NT2/D1 (cell line): ENCODE measurements around the gene GSTA2.
"Not testable (repeated sequence)": the region's sequence is repeated elsewhere in the genome, so short reads cannot be mapped to it uniquely, and the experiment has no call there.

Experiments used
- DNase-seq: peaks from one replicate; pipeline ENCODE4 v3.0.0-alpha.2; 2011; ENCODE audit warnings: low read depth, low spot score
- H3K27me3 ChIP-seq: 2 replicates; pipeline ENCODE4 v1.6.0; 2011; ENCODE audit warnings: mild to moderate bottlenecking; ENCODE audit not compliant: insufficient read length, insufficient read depth
- H3K36me3 ChIP-seq: 2 replicates; pipeline ENCODE4 v1.6.1; 2011; ENCODE audit warnings: mild to moderate bottlenecking, low read length, mixed read lengths; ENCODE audit not compliant: insufficient read depth, insufficient read length
- H3K4me1 ChIP-seq: 2 replicates; pipeline ENCODE4 v1.5.1; 2011; ENCODE audit not compliant: insufficient read depth, insufficient read length
- H3K4me3 ChIP-seq: 2 replicates; pipeline ENCODE4 v1.5.1; 2011; ENCODE audit warnings: low read depth; ENCODE audit not compliant: insufficient read length
- H3K9ac ChIP-seq: 2 replicates; pipeline ENCODE4 v1.6.0; 2011; ENCODE audit warnings: low read depth; ENCODE audit not compliant: insufficient read length
- H3K9me3 ChIP-seq: 2 replicates; pipeline ENCODE4 v1.5.1; 2011; ENCODE audit warnings: mild to moderate bottlenecking, low read length; ENCODE audit not compliant: insufficient read depth
- SUZ12 ChIP-seq: IDR thresholded peaks from 2 replicates; pipeline ENCODE4 v1.6.1; 2011; ENCODE audit not compliant: insufficient read length, insufficient read depth; ENCODE audit errors: extremely low read depth
- YY1 ChIP-seq: IDR thresholded peaks from 2 replicates; pipeline ENCODE4 v1.6.1; 2011; ENCODE audit not compliant: insufficient read length, insufficient read depth
- ZNF274 ChIP-seq: IDR thresholded peaks from 2 replicates; pipeline ENCODE4 v1.6.1; 2011; ENCODE audit warnings: mild to moderate bottlenecking, low read depth, low read length

The GSTA2 gene

DNA sequence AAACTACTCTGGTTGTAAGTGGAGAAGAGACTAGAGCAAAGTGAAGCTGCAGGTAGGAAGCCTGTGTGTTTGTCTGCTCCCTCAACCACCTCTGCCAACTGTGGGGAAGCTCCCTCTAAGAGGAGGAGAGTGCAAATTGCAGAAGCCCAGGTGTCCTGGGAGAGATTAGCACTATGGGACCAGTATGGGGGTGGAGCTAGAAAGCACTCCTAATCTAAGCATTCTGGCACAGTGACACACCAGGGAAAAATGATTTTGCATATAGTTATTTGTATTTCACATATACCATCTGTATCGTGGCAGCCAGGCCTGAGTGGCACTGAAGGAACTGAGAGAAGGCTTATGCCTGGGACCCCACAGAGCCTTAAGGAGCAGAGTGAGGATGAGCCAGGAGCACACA is 27.6 kb upstream of the GSTA2 start:
- no peak for DNase-seq
- TF ChIP-seq SUZ12 (no peak), ZNF274 (no peak), YY1 (no peak)
- Histone ChIP-seq H3K27me3 (no peaks in the 10 kb centered on the region), H3K9ac (no peak overlapping the region), H3K36me3 (no peaks in the 10 kb centered on the region), H3K4me1 (no peaks in the 10 kb centered on the region), H3K9me3 (peaks cover 10% of the 10 kb centered on the region; the same call in 1 of the 2 replicates), H3K4me3 (no peak overlapping the region)

DNA sequence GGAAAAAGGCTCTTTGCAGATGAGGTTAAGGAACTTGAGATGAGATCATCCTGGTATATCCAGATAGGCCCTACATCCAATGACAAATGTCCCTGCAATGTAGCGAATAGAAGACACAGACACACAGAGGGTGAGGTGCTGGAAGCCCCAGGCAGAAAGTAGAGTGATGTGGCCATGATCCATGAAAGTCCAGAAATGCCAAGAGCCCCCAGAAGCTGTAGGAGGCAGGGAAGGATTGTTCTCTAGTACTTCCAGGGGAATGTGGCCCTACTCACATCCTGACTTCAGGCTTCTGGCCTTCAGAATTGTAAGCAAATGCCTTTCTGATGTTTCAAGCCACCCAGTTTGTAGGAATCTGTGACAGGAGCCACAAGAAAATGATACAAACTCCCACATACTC is 26.4 kb upstream of the GSTA2 start:
- H3K36me3 ChIP-seq, H3K9ac ChIP-seq, DNase-seq, H3K4me3 ChIP-seq, H3K4me1 ChIP-seq, H3K27me3 ChIP-seq: not testable (repeated sequence)
- H3K9me3 ChIP-seq: peaks cover 11% of the 10 kb centered on the region; the same call in 1 of the 2 replicates

DNA sequence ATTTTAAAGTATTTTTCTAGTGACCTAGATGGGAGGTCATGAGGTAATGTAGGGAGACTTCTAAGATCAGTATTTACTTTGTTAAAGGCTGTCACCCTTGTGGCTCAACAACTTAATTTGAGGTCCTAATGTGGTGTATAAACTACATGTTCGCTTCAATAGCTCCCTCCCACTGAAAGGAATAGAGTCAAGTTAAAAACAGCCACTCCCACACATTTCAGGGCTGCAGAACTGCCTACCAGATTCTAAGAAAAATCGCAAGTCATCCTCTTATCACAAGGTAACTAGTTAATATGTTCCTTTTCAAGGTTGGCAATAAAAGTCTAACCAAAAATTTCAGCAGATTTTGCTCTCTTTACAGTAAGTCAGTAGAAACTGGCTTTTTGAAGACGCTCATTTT is 25.2 kb upstream of the GSTA2 start:
- DNase-seq: no peak
- Histone ChIP-seq H3K27me3 (no peaks in the 10 kb centered on the region), H3K4me3 (no peak overlapping the region), H3K9me3 (peaks cover 11% of the 10 kb centered on the region; the same call in 1 of the 2 replicates), H3K4me1 (no peaks in the 10 kb centered on the region), H3K36me3 (no peaks in the 10 kb centered on the region), H3K9ac (no peak overlapping the region)
- TF ChIP-seq SUZ12: no peak
- TF ChIP-seq ZNF274: no peak
- no peak for TF ChIP-seq YY1

DNA sequence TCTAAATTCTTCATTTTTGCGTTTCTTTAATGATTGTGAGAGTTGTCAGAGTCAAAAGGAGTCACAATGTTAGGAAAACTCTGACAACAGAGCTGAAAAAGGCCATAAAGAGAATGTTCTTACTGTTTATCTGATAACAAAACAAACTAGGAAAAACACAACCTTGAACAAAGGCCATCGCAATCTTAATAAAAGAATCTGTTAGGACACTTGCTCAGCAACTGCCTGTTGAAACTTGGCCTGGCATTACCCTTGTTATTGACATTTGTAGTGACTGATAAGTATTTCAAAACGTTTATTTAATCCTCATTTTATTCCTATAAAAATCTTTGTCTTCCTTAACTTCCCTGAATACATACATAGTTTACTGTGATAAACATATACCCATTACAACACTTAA is 24.6 kb upstream of the GSTA2 start:
- TF ChIP-seq ZNF274: no peak
- TF ChIP-seq SUZ12: no peak
- no peak for TF ChIP-seq YY1
- peaks cover 11% of the 10 kb centered on the region; the same call in 1 of the 2 replicates for H3K9me3 ChIP-seq
- H3K4me1 ChIP-seq: no peaks in the 10 kb centered on the region
- H3K9ac ChIP-seq: no peak overlapping the region
- no peak for DNase-seq
- H3K36me3 ChIP-seq: no peaks in the 10 kb centered on the region
- H3K27me3 ChIP-seq: no peaks in the 10 kb centered on the region
- H3K4me3 ChIP-seq: no peak overlapping the region

DNA sequence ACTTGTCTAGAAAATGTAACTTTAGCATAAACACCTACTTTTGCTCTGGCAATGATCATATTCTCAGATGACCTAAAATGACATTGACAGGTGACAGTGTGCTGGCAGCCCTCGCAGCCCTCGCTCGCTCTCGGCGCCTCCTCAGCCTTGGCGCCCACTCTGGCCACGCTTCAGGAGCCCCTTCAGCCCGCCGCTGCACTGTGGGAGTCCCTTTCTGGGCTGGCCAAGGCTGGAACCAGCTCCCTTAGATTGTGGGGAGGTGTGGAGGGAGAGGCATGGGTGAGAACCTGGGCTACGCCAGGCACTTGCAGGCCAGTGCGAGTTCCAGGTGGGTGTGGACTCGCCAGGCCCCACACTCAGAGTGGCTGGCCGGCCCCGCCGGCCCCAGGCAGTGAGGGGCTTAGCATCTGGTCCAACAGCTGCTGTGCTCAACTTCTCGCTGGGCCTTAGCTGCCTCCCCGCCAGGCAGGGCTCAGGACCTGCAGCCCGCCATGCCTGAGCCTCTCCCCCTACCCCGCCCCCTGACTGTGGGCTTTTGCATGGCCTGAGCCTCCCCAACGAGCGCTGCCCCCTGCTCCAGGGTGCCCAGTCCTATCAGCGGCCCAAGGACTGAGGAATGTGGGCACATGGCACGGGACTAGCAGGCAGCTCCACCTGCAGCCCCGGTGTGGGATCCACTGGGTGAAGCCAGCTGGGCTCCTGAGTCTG is 23.1 kb upstream of the GSTA2 start:
- Histone ChIP-seq H3K27me3 (no peaks in the 10 kb centered on the region), H3K9me3 (peaks cover 11% of the 10 kb centered on the region; the same call in 1 of the 2 replicates), H3K9ac (no peak overlapping the region), H3K4me3 (no peak overlapping the region), H3K36me3 (no peaks in the 10 kb centered on the region), H3K4me1 (no peaks in the 10 kb centered on the region)
- no peak for DNase-seq
- no peak for TF ChIP-seq SUZ12
- no peak for TF ChIP-seq YY1
- TF ChIP-seq ZNF274: no peak

DNA sequence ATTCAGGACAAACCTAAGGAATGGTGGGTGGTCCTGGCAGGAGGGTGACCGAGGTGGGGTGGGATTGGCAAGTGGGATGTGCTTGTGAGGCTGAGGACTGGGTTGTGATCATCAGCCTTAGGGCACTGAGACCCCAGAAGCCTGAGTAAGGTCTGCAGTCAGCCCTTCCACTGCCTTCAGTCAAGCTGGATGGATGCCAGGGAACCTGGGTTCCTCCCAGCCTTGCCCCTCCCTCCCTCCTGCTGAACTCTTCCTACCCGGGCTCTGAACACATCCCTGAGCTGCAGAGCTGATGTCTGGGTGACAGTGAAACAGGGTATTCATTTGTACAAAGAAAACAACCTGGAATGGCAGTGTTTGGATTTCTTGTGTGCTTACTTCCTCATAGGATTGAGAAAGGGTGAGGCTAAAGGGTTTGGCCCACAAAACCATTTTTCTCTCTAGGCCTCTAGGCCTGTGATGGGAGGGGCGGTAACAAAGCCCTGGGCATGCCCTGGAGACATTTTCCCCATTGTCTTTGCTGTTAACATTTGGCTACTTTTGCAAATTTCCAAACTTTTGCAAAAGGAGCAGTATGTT is 19.5 kb upstream of the GSTA2 start:
- peaks cover 11% of the 10 kb centered on the region; the same call in 1 of the 2 replicates for H3K9me3 ChIP-seq
- DNase-seq, H3K4me1 ChIP-seq, H3K36me3 ChIP-seq, H3K4me3 ChIP-seq, H3K9ac ChIP-seq, H3K27me3 ChIP-seq: not testable (repeated sequence)

DNA sequence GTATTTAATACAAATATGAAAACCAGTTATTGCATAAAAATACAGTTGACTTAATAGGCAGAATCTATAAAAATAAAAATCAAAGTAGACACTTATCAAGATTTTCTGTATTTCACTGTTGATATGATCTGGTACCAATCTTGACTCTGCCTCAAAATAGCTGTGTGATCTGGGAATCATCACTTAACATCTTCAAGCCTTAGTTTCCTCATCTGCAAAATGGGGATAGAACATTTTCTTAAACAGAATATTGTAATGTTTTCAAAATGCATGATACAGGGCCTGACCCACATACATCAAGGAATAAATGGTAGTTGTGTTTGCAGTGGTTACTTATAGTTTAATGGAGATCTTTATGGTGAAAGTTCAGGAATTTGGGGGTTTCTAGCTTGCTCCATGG is 18.9 kb upstream of the GSTA2 start:
- H3K4me1 ChIP-seq, DNase-seq, H3K36me3 ChIP-seq, H3K27me3 ChIP-seq, H3K9ac ChIP-seq, H3K4me3 ChIP-seq: not testable (repeated sequence)
- H3K9me3 ChIP-seq: peaks cover 11% of the 10 kb centered on the region; the same call in 1 of the 2 replicates

DNA sequence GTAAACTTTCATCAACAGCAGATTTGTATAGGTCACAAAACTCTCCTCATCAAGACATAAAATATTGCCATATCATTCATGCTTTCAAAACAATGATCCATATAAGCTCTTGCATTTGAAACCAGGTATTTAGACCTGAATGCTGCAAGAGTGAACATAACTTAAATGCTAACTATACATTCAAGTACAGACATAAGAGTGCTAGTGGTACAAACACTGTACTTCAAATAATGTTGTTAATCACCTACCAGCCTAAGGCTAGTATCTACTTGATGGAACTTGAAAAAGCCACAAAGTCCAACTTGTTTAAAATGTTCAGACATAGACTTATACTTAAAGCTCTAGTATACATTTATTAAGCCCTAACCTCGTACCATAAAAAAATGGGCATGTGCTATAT is 16.0 kb upstream of the GSTA2 start:
- TF ChIP-seq ZNF274 (no peak), SUZ12 (no peak), YY1 (no peak)
- no peak overlapping the region for H3K4me3 ChIP-seq

DNA sequence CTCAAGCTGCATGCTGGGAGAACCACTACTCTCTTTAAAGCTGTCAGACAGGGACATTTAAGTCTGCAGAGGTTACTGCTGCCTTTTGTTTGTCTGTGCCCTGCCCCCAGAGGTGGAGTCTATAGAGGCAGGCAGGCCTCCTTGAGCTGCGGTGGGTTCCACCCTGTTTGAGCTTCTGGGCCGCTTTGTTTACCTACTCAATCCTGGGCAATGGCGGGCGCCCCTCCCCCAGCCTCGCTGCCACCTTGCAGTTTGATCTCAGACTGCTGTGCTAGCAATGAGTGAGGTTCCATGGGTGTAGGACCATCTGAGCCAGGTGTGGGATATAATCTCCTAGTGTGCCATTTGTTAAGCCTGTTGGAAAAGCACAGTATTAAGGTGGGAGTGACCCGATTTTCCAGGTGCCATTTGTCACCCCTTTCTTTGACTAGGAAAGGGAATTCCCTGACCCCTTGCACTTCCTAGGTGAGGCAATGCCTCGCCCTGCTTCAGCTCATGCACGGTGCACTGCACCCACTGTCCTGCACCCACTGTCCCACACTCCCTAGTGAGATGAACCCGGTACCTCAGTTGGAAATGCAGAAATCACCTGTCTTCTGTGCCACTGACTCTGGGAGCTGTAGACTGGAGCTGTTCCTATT is 13.6 kb upstream of the GSTA2 start:
- not testable (repeated sequence) for H3K9ac ChIP-seq, H3K4me3 ChIP-seq, DNase-seq, H3K27me3 ChIP-seq, H3K36me3 ChIP-seq, H3K4me1 ChIP-seq, H3K9me3 ChIP-seq

More for the DNA sequence above, 16.0 kb upstream of the GSTA2 start:
- Histone ChIP-seq H3K36me3 (no peaks in the 10 kb centered on the region), H3K9me3 (no peaks in the 10 kb centered on the region), H3K4me1 (no peaks in the 10 kb centered on the region), H3K9ac (no peak overlapping the region), H3K27me3 (no peaks in the 10 kb centered on the region)
- no peak for DNase-seq

DNA sequence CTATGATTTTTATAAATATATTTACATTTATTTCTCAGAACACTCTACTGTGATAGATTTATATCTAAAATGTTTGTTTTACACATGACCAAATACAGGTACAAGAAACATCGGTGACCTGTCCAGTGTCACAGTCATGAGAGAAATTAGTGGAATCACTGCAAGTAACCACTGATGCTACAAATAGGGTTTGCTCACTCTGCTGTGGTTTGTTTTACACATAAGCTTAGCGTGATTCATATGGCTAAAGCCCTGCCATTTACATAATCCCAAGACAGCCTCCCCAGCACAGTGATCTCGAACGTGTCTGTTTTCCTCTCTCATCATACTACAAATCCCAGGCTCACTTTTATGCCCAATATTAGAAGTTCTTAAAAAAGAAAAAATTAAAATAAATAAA is 6.1 kb upstream of the GSTA2 start:
- H3K4me3 ChIP-seq, DNase-seq, H3K9me3 ChIP-seq, H3K36me3 ChIP-seq, H3K27me3 ChIP-seq, H3K4me1 ChIP-seq, H3K9ac ChIP-seq: not testable (repeated sequence)

DNA sequence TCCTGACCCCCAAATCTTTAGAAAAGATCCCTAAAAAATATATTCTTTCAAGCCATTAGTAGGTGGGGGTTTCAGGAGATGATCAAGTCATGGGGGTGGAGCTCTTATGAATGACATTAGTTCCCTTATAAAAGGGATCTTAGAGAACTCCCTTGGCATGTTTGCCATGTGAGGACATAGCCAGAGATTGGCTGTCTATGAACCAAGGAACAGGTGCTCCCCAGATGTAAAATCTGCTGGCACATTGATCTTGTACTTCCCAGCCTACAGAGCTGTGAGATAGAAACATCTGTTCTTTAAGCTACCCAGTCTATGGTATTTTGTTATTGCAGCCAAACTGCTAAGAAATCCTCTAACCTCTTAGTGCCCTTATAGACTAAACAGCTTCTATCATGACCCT is 4.4 kb upstream of the GSTA2 start:
- not testable (repeated sequence) for H3K27me3 ChIP-seq, H3K4me1 ChIP-seq, H3K9me3 ChIP-seq, H3K4me3 ChIP-seq, H3K36me3 ChIP-seq, H3K9ac ChIP-seq, DNase-seq
